GM08714 (cell line): Measurements from ENCODE around the gene ZNF511.
"Not testable (repeated sequence)": the region's sequence is repeated elsewhere in the genome, so short reads cannot be mapped to it uniquely, and the experiment has no call there.

Experiments
- H3K4me3 ChIP-seq: fragments of 200-500 bp; sonication (Bioruptor generic); 2 replicates; pipeline ENCODE4 v1.5.1; 2014; ENCODE audit warnings: mild to moderate bottlenecking, low read length, inconsistent platforms
- ZNF274 ChIP-seq: IDR thresholded peaks from 2 replicates; pipeline ENCODE4 v1.6.1; 2012; ENCODE audit warnings: mild to moderate bottlenecking, low read depth, low read length

The ZNF511 gene

GRCh38 chr10:133308421-133309099, at the start of gene ZNF511, which contains the start of gene TUBGCP2:
TSS of gene ZNF511 (plus strand) at chr10:133308914. CDS start at chr10:133308944, 30 bp downstream.
TSS of gene TUBGCP2 (minus strand) at chr10:133308872. CDS start at chr10:133302941, 5,931 bp downstream.
- TF ChIP-seq ZNF274 = no peak
- H3K4me3 ChIP-seq = peak within 1 kb of the TSS; percentile 92

GRCh38 chr10:133259602-133259989, 49.1 kb upstream of the ZNF511 start:
- TF ChIP-seq ZNF274 = no peak
- no peak overlapping the region for H3K4me3 ChIP-seq

- H3K4me3 ChIP-seq = peak overlapping the region; percentile 62; the same call in 1 of the 2 replicates
- TF ChIP-seq ZNF274 = no peak
These were observed 47.6 kb upstream of the ZNF511 start for GRCh38 chr10:133260895-133261725.

GRCh38 chr10:133261726-133262325, 46.9 kb upstream of the ZNF511 start:
- TF ChIP-seq ZNF274 = no peak
- peak overlapping the region; percentile 62; the same call in 1 of the 2 replicates for H3K4me3 ChIP-seq

GRCh38 chr10:133262696-133263095, 46.0 kb upstream of the ZNF511 start:
- no peak overlapping the region for H3K4me3 ChIP-seq

GRCh38 chr10:133263674-133264073, 45.0 kb upstream of the ZNF511 start:
- no peak overlapping the region for H3K4me3 ChIP-seq
- no peak for TF ChIP-seq ZNF274

More at GRCh38 chr10:133262696-133263095, 46.0 kb upstream of the ZNF511 start:
- no peak for TF ChIP-seq ZNF274

GRCh38 chr10:133264461-133264860, 44.3 kb upstream of the ZNF511 start:
- no peak for TF ChIP-seq ZNF274
- no peak overlapping the region for H3K4me3 ChIP-seq

GRCh38 chr10:133265052-133265451, 43.7 kb upstream of the ZNF511 start:
- H3K4me3 ChIP-seq = not testable (repeated sequence)

GRCh38 chr10:133266056-133266795, 42.5 kb upstream of the ZNF511 start:
- no peak overlapping the region for H3K4me3 ChIP-seq
- no peak for TF ChIP-seq ZNF274

GRCh38 chr10:133267293-133267692, 41.4 kb upstream of the ZNF511 start:
- H3K4me3 ChIP-seq = no peak overlapping the region
- no peak for TF ChIP-seq ZNF274

- TF ChIP-seq ZNF274 = no peak
These were observed 40.9 kb upstream of the ZNF511 start for GRCh38 chr10:133267829-133268228.

GRCh38 chr10:133268532-133268931, 40.2 kb upstream of the ZNF511 start:
- H3K4me3 ChIP-seq = no peak overlapping the region
- TF ChIP-seq ZNF274 = no peak

More at GRCh38 chr10:133267829-133268228, 40.9 kb upstream of the ZNF511 start:
- no peak overlapping the region for H3K4me3 ChIP-seq

- TF ChIP-seq ZNF274 = no peak
- no peak overlapping the region for H3K4me3 ChIP-seq
These were observed 39.3 kb upstream of the ZNF511 start for GRCh38 chr10:133269367-133269766.

GRCh38 chr10:133270204-133270603, 38.5 kb upstream of the ZNF511 start:
- TF ChIP-seq ZNF274 = no peak
- no peak overlapping the region for H3K4me3 ChIP-seq
